ENCODE results near the gene LSM12. TPM values are rescaled to one million over a fixed set of nuclear protein-coding genes. Genes with fewer than 3 reads are reported as not detected.
A peak's percentile ranks its signal among the peaks of the same experiment; 100 is the strongest.

LSM12 gene
- polyA plus RNA-seq, 1 donor, result 26.7 TPM

DNA sequence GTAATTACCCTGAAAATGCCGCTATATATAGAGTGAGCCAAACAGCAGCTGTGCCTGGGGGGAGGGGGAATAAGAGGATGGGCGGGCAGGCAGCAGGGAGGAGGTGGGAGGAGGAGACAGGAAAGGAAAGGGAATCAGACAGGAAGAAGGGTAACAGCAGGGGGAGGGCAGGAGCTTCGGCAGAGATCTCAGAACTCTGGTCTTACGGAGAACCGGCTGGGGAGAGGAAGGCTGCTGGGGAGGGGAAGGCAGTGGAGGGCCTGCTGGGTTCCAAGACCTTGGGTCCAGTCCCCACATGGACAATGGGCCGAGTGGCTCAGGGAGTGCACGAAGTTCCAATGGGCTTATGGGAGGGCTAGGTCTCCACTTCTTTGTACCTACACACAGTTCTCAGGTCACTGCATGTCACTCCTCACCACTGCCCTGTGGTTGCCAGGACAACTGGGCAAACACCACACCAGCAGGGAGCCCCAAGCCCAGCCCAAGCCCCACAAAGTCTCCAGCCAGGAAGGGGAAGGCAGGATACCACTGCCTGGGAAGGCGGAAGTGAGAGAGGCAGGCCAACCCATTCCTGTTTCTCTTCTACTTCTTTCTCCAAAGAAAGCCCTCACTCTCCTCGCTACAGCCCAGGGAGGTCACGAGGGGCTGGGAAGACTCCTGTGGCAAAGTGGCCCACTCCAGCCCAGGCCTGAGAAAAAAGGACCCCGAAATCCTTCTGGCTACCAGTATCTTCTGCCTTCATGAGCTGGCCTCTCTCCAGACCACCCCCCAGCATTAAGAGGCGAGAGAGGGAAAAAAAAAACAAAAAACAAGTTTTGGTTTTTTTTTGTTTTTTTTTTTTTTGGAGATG is 29.4 kb upstream of the LSM12 start:
- peak; percentile 62 for DNase-seq (ENCODE audit: low read depth)

DNA sequence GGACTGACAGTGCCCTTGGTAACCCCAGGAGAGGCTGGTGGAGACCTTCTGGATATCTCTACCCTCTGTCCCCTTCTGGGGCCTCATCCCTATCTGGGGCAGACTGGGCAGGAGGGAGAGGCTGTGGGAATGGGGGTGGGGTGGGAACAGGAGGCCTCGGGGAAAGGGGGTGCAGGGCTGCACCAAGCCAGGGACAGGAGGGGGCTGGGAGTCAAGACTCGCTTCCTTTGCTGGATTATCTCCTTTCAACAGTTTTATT is 28.8 kb upstream of the LSM12 start:
- no peak for DNase-seq (ENCODE audit: low read depth)

DNA sequence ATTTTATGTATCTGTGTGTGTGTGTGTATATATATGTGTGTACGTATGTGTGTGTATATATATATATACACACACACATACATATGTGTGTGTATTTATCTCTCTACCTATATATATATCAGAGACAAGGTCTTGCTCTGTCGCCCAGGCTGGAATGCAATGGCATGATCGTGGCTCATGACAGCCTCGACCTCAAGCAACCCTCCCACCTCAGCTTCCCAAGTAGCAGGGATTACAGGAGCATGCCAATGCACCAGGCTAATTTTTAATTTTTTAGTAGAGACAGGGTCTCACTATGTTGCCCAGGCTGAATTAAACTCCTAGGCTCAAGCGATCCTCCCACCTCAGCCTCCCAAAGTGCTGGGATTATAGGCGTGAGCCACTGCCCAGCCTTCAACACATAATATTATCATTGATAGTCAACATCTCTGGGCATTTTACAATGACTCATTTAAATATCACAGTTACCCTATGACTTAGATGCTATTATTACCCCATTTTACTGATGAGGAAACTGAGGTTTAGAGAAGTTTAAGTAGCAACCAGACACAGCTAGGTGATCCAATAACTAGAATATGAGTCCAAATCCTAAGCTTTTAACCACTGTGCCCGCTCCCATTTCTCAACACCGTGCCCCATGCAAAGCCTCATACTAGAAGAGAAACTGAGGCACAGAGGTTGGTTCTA is 28.4 kb upstream of the LSM12 start:
- no peak for DNase-seq (ENCODE audit: low read depth)

DNA sequence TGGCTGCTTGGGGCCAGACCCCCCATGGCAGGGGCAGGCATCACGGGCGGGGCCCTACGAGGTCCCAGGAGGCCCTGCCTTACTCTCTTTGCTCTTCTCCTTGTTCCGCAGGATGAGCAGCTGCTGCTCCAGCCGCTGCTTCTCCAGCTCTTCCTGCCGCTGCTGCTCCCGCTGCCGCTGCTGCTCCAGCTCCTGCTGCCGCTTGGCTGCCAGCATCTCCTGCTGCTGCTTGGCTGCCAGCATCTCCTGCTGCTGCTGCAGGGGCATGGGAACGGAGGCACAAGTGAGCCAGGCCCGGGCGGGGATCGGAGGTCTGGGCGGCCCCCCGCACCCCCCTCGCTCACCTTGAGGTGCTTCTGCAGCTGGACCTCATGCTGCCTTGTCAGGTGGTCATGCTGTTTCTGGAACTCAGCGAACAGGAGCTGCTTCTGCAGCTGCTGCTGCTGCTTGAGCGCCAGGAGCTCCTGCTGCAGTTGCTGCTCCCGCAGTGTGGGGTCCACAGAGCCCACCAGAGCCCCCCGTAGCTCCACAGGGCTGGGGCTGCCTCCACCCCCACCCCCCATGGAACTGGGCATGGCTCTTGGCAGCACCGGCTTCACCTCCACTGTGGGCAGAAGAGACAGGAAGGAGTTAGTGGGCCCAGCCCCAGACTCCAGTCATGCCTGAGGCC is 26.9 kb upstream of the LSM12 start:
- DNase-seq (ENCODE audit: low read depth), result no peak

DNA sequence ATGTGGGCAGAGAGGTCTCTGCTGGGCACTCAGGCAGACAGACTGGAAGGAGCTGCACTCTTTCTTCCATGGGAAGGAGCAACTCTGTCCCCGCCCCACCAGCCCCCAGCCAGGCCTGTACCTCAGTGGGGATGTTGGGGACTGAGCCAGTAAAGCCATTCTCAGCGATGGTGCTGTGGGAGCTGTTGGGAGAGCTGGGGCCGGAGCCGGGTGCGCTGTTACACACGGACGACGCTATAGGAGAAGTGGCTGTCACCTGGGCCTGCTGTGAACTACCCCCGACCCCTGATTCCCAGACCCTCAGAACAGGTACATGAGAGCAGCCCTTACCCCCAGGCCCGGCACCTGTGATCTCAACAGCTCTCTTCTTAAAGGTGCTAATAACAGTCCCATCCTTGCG is 25.6 kb upstream of the LSM12 start:
- no peak for DNase-seq (ENCODE audit: low read depth)

DNA sequence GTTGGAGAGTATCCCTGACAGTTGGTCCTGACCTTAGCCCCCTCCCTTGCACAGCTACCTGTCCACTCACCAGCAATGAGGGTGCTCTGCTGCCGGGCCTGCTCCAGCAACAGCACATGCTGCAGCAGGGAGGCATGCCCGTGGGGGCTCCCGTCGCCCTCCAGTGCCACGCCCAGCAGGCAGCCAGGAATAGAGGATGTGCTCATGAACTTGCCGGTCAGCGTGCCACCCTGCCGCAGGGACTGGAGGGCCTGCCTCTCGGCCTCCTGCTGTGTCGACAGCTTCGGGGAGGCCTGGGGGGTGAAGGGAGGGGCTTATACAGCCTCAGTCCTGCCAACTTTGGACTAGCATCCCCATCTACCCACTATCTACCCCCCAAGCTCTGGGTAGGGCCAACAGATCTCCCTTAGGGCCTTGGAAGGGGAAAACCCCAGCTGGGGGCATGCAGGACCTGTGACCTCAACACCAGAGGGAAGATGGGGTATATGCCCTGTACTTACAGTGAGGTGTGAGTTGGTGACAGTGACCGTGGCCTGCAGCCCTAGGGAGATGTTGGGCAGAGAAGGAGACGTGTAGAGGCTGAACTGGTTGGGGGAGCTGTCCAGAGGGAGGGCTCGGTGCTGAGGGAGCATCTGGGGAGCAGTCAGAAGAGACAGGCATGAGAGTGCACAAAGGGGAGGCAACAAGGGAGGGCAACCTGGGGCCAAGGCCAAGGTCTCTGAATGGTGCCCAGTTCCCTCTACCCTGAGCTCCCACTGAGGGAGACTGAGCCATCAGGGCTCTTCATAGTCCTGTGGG is 24.9 kb upstream of the LSM12 start:
- DNase-seq (ENCODE audit: low read depth), result no peak

DNA sequence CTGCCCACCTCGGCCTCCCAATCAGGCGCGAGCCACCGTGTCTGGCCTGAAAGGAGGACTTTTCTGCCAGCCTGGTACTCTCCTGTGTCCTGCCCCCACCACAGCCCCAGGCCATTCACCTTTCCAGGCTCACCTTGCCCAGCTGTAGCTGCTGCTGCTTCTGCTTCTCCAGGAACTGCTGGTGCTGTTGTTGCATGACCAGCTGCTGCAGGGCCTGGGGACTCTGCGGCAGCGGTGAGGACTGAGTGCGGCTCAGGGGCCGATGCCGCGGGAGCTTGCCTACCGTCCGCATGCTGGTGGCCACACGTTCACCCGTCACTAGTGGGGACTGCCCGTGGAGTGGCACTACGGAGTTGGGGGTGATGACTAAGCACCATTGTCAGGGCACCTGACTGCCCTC is 21.8 kb upstream of the LSM12 start:
- DNase-seq (ENCODE audit: low read depth), result no peak

DNA sequence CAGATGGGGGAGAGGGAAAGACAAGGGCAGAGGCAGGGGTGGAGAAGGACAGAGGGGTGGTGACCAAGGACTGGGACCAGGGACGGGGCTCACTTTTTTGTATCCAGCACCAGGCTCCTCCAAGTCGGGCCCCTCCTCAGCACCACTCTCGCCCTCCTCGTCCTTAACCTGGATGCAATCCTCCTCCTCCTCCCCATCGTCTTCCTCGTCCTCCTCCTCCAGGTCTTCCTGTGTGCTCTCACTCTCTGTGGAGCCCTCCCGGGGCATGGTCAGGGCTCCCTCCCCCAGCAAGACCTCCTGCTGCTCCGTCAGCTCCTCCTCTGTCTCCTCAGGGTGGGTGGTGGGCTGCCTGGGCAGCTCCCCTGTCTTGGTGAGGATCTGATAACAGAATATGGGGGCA is 20.8 kb upstream of the LSM12 start:
- no peak for DNase-seq (ENCODE audit: low read depth)

DNA sequence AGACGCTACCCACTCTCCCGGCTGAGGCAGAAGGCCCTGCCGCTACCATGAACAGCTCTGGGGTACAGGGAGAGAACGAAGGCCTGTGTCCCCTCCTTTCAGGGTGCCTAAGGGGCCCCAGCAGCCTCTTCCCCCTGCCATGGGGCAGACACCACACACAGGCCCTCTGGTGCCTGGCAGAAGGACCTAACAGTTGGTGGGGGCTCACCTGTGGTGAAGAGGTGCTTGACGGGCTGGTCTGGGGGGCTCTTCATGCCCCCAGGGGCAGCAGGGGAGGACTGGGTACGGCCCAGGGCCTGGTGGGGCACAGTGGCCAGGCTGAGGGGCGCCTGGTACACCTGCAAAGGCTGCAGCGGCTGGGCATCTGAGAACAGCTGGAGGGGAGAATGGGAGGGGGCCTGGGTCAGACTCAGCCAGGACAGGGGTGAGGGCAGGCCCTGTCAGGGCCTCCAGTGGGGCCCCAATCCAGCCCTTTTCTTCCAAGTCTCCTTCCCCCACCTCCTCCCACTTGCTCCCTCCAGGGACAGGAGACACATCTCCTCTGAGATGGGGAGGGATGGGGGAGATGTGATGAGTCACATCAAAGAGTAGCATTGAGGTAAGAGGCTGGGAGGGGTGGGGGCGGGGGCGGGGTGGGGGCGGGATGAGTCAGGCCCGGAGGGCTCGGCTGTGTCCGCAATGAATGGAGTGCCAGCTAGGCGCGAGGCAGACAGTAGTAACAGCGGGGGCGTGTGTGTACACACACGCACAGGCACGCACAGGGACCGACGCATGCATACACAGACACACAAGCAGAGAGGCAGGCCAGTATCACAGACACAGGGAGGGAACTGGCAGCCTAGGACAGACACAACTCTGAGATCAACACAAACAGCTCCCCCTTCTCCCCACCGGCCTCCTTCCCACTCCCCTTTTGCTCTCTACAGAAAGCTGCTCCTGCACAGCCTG is 20.2 kb upstream of the LSM12 start:
- DNase-seq (ENCODE audit: low read depth), result no peak

DNA sequence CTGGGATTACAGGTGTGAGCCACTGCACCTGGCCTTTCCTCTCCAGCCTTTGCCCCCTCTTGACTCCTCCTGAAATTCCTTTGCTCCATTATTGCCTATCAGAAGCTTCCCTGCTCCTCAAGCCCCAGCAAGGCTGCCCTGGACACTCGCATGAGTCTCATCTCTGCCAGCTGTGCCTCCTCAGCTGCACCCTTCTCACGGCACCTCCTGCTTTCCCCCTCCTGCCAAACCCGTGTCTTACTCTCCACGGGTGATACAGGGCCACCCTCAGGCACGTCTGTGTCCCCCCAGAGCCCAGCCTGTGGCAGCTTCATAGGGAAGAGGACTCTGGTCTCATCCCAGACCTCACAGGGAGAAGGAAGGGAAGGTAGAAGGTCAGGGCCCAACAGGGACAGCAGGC is 19.4 kb upstream of the LSM12 start:
- no peak for DNase-seq (ENCODE audit: low read depth)

DNA sequence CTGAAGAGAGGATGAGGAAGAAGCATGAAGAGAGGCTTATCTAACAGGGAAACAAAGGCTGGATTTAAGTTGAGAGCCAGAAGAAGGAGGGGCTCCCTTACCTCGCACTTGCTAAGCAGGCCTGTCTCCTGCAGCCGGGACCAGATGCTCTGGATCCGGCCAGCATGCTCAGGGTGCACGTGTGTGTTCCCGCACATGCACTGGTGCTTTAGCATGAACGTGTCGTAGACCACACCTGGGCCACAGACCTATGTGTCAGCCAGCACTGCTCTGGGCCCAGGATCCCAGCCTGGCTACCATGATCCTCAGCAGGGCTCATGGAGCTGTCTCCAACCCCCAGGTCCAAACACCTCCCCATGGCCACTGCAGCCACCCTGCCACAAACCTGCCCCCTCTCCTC is 18.4 kb upstream of the LSM12 start:
- no peak for DNase-seq (ENCODE audit: low read depth)

DNA sequence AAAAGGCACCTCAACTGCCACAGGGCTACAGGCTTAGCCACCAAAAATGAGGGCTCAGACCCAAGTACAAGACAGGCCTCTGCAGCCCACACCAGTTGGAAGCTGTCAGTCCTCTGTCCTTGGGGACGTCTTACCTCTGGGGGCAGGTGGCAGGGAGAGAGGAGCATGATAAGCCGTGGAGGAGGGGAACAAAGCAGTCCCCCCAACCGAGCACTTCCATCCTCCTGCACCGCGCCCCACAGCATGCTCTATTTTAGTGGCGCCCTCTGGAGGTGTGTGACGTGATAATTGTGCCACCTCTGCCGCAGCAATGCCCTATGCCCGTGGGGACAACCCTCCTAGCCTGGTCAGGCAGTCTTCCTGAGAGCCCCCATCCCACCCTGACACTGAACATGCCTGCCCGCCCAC is 17.7 kb upstream of the LSM12 start:
- DNase-seq (ENCODE audit: low read depth), result no peak

DNA sequence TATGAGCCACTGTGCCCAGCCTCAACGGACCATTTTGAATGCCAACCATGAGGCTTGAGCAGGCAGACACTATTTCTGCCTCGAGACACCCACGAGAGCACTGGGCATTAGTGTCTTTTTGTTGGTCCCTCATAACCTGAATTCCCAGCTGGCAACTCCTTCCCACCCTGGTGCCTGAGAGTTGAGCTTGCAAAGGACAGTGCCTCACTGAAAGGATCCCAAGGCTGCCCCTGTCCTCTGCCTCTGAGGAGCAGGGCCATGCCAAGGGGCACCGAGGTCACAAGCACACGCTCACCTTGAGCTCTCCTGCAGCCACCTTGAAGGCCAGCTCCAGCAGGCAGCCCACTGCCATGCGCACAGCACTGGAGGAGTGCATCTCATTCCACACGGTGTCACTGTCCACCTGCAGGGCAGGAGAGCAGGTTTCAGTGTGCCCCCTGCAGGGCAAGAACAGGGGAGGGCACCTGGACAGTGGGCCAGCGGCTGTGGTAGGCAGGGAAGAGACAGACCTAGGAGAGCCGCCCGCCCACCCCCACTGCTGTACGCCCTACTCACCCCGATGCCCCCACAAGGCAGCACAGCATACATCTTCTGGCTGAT is 16.9 kb upstream of the LSM12 start:
- no peak for DNase-seq (ENCODE audit: low read depth)

DNA sequence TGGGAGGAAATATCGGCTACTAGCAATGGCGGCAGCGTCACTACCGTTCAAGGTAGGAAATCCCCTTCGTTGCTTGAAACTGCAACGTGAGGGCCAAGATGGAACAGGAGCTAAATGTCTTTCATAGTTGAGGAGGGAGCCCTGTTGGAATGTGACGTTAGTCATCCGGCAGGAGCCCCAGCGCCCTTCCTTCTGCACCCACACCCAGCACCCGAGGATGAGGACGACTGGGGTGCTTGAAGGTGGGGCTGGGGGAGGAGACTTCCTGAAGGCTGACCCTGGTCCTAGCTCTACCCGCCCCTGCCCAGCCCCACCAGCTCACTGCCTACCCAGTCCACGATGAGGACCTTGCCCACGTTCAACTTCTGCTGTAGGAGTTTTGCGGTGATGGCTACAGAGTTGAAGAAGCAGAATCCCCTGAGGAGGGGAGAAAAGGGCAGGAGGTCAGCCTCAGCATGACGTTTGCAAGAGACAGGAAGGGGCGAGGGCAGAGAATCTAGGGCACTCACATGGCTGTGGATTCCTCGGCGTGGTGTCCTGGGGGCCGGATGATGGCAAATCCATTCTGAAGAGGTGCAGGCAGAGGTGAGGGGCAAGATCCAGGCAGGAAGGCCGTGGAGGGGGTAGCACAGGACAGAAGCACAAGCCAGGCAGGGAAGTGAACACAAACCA is 15.9 kb upstream of the LSM12 start:
- DNase-seq (ENCODE audit: low read depth), result no peak

DNA sequence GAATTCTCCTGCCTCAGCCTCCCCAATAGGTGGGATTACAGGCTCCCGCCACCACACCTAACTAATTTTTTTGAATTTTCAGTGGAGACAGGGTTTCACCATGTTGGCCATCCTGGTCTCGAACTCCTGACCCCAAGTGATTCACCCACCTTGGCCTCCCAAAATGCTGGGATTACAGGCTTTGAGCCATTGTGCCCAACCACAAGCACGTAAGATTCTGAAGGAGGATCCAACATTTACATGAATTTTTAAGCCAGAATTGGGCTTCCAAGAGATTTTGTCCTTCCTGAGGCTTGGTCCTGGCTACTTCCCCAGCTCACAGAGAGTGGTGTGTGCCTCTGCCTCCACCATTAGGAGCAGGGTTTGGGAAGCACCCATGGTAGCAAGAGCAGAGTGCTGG is 15.2 kb upstream of the LSM12 start:
- no peak for DNase-seq (ENCODE audit: low read depth)

DNA sequence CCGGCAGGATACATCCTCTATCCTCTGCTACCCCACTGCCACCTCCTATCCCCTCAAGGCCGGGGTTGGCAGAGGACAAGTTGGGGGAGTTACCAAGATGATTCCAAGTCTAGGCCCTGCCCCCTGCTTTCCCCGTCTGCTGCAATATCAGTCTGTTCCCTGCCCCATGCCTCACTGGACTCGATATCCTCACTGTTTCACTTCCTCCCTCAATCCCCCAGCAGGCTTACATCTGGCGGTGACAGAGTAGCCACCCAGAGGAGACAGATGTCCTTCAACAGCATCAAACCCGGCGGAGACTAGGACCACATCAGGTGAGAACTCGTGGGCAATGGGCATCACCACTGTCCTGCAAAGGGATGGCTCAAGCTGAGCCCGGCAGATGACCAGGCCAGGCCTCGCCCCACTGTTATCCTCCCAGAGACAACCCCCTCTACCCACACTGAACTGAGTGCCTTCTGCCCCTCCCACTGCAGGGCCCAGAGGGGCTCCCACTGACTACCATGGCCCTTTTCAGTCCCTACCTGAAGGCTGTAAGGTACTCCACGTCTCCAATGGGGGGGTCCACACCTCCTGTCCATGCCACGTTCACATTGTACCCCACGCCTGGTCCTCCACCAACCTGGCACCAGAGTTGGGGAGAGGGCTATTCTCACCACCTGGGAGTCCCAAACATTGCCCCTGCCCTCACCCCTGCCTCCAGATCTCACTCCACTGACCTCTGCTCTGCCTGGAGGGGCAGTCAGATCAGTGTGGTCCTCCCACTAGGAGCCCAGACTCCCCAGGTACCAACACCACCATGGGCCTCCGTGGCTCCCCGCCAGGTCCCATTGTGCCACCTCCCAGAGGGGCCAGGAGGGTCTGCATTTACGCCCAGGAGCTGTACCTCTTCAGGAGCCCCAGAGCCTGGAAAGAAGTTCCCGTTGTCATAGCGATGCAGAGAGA is 13.7 kb upstream of the LSM12 start:
- no peak for DNase-seq (ENCODE audit: low read depth)

DNA sequence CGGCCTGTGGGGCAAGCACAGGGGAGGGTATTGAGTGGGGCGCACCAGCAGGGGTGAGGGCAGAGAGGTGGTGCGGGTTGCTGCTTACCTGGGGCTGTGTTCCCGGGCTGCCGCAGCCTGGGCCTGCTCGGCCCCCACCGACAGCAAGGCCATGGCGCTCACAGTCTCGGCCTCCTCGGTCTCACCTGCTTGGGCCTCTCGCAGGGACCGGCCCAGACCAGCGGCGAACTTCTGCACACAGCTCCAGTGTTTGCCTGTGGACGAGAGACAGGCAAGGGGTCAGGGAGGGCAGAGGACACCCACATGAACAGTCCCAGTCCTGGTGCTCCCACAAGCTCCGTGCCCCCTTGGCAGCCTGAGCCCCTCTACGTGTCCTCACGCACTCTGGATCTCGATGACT is 11.9 kb upstream of the LSM12 start:
- no peak for DNase-seq (ENCODE audit: low read depth)

DNA sequence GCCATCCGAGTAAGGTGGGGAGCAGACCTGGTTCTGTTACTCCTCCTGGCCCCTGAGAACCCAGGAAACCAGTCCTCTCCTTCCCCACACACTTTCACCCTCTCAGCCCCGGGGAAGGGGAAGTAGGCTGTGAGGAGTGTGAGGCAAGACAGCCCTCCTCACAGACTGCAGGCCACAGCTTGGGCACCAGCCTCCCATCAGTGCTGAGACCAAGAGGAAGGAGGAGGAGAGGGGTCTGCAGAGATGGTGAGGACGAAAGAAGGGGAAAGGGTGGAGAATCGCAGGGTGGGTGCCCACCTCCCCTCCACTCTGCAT is 11.1 kb upstream of the LSM12 start:
- DNase-seq (ENCODE audit: low read depth), result no peak

Measured in forelimb muscle (tissue), 1 donor.